Measurements from ENCODE around the gene PLXNA4.
A peak's percentile ranks its signal among the peaks of the same experiment; 100 is the strongest.

Gene PLXNA4

GRCh38 chr7:132349075-132349474 lies 227.2 kb downstream of the PLXNA4 start:
- DNase-seq: no peak

- no peak for DNase-seq
Measured at GRCh38 chr7:132348341-132348740, 227.9 kb downstream of the PLXNA4 start.

DNA sequence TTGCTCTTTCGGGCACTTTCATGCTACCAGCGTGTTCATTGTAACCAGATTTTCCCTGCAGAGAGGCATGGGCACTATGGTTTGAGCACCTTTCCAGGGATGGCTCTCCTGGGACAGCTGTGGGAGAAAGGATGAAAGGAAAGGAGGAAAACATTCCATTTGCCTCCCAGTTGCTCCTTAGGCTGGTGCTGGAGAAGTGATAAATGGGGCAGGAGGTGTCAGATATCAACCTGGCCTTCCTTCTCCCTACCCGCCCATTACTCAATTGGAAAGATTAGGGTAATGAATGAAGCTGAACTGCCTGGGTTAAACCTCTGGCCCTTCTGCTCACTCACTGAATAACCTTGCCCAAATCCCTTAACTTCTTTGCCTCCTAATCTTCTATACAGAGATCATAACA lies 228.4 kb downstream of the PLXNA4 start:
- no peak for DNase-seq

- DNase-seq: no peak
Measured at GRCh38 chr7:132347123-132347522, 229.1 kb downstream of the PLXNA4 start.

DNA sequence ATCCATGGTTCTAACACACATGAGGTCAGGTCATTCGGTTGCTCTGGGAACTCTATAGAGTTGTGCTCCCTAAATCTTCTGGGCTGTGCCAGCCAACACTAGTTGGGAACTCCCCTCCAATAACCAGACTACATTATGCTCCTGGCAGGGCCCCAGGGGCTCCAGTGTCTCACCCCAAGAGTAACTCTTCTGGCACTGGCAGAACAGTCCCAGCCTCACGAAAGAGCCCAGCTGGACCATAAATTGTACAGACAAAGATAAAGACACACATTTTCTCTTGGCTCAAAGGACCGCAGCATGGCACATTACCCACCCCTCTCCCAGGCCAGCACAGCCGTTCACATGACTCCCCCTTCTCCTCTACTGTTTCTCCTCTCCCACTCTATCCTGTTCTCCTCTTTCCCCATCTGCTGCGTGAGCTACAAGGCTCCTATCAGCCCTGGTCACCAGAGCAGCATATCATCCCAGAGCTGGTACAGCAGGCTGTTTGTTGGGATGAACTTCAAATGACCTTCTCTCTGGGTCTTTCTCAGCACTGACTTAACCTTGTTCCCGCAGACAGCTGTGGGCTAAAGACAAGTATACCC lies 230.6 kb downstream of the PLXNA4 start:
- no peak for DNase-seq

DNA sequence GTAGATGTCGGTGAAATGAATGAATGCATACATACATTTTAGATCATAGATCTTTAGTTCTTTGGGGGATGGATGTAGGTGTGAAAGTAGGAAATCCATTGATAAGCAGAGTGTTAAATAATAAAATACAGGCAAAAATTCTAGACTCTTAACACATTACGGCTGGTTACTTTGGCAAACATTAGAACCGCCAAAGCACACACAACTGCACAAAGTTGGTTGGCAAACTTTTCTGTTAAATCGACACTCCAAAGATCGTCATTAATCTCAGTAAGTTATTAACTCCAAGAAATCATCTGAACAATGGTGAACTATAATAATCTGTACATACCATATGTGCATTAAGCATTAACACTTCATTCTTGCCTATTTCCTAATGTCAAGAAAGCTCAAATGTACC lies 231.2 kb downstream of the PLXNA4 start:
- no peak for DNase-seq

DNA sequence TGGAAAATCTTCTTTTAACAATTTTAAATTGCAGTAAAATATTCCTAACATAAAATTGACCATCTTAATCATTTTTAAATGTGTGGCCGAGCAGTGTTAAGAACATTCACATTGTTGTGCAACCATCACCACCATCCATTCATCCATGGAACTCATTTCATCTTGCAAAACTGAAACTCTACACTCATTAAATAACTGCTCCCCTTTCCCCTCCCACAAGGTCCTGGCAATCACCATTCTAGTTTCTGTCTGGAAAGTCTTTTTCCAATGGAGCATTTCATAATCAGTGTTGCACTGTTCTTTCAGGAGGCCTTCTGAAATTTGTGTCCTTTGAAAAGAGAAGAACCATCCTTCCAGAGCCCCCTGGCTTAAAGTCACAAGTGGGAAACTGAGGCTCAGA lies 233.1 kb downstream of the PLXNA4 start:
- no peak for DNase-seq

DNA sequence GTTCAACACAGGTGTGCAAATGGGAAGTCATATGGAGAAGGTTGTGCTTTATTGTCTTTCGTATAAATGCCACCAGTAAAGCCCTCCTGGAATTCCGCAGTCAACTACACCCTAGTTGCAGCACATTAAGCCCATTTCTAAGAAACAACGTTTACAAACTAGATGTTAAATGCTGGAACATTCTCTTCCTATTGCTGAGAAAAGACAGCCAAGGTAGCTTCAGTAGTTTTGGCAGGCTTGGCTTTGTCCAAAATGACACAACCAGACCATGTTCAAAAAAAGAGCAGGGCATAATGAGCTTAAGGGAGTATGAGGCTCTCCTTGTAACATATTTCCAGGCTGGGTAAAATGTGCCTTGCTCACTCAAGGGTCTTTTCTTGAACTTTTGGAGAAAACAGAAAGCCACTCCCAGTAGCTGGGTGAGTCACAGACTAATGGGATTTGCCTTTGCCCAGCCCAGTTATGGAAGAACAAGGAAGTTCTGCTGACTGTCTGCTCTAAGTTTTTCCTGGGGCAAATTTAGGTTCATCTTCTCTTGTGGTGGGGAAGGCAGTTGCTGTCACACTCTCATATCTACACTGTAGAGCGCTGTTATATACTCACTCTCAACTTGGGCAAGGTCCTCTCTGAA lies 238.7 kb downstream of the PLXNA4 start:
- DNase-seq: no peak

DNA sequence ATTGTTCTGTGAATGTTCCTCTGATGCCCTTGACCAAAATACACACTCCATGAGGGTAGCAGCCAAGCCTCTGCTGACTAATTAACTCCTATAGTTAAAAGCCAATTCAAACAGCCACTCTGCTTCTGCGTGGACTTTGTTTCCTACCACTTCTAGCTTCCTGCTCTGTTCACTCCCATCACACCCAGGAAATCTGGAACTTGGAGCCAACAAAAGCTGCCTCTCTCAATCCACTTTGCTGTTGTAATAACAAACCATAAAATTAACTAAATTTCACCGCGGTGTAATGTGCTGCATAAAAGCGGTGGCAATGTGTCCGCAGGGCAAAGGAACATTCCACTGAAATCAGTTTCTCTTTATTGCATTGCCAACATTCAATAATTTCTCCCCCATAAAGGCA lies 239.5 kb downstream of the PLXNA4 start:
- DNase-seq: no peak

GRCh38 chr7:132333301-132333700 lies 243.0 kb downstream of the PLXNA4 start:
- DNase-seq: no peak

GRCh38 chr7:132328760-132329159 lies 247.5 kb downstream of the PLXNA4 start:
- DNase-seq: peak; percentile 29

DNA sequence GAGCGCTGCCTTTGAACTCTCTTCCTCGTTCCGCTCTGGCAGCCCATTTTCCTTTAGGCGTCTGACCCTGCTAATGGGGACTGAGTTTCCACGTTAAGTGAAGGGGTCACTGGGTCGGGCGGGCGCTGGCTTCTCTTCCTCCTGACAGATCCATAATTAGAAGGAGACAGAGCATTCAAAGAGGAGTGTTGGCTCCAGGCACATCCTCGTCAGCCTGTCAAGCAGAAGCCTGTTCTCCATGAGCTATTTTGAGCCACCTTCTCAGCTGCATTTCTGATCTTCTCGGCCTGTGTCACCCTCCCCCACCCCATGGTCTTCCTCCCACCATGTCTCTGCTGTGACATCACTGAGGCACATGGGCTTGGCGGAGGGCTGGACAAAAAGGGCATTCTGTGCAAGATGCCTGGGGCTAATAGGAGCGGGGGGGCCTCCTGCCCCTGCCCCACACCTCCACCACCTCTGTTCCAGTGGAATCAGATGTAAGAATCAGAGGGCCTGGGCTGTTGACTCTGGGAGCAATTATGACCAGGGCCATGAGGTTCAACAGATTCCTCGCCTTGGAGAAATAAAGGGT lies 248.1 kb downstream of the PLXNA4 start:
- DNase-seq: no peak

DNA sequence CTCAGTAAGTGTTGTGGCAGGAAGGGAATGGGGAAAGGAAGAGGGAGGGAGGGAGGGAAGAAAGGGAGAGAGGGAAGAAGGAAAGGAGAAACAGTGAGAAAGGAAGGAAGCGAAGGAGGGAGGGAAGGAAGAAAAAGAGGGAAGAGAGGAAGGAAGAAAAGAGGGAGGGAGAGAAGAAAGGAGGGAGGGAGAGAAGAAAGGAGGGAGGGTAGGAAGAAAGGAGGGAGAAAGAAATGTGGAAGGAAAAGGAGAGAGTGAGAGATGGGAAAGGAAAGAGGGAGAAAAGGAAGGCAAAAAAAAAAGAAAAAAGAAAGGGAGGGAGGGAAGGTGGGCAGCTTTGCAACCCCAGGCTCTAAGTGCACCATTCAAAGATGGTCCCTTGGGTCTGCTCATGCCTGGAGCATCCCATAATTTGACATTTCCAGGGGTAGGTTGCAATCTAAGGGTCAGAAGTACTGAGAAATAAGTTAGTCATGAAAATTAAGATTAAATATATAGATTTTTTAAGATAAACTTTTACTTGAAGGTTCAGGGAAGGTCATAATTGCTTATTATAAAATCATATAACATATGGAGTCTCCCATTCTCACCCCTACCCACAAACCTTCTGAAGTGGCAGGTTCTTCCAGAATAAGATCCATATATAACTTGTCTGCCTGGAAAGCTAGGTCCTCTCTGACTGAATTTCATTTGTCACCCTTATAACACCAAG lies 249.2 kb downstream of the PLXNA4 start:
- DNase-seq: no peak

DNA sequence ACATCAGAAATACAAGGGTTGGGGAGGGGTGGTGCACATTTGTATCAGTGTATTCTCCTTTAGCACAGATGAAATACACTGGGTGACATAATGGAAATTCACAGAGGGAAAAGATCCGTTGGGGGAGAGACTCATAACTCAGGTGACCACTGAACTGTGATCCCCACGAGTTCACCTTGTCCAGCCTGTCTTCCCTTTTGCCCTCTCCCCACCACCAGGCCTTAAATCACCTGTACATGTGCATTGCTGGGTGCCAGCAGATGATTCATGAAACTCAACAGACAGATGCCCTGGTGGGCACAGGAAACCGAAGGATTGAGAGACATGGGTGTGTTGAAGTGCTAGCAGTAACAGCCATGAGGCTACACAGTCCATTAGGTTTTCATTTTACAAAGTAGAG lies 253.3 kb downstream of the PLXNA4 start:
- no peak for DNase-seq

DNA sequence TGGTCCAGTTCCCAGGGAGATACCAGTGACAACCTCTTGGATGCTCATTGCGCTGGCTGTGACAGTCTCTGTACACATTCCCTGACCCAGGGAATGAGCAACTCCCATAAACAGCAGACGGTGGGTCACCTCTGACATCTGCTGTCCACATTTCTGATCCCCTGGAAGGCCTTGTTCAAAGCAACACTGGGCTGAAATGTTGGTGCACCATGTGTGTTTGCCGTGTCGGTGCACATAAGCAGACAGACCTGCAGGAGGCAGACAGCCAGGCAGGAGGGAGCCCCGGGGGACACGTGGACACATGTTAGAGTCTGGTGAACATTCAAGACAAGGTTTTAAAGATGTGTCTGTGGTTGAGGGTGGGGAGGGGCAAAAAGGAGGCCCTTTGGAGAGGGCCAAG lies 254.9 kb downstream of the PLXNA4 start:
- DNase-seq: no peak

GRCh38 chr7:132319481-132319880 lies 256.8 kb downstream of the PLXNA4 start:
- no peak for DNase-seq

GRCh38 chr7:132318352-132319318 lies 257.6 kb downstream of the PLXNA4 start:
- DNase-seq: peak; percentile 83

DNA sequence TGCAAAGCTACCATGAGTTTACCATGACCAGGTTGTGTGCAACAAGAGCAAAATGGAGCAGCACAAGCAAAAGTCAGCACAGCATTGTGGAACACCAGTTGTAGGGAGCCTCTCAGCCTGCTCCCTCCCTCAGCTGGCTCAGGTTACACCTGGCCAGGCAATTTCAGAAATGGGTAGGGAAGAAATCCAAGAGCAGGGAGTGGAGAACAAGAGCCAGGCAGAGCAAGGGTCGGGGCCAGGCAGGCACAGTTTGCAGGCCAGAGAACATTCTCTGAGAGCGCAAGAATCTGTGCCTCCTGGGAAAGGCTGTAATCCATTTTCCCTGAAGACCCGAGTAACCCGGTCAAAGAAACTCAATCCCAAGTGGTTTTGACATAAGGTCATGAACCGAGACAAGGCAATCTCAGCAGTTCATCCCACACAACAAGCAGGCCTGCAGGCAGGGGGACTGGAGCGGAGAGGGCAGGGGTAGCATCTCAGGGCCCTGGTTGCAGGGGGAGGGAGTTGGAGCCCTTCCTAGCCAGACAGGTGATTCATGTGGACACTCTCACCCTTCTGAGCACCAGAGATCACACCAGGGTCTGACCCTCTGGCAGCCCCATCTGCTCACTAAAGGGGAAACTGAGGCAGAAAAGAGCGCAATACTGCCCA lies 258.4 kb downstream of the PLXNA4 start:
- no peak for DNase-seq

DNA sequence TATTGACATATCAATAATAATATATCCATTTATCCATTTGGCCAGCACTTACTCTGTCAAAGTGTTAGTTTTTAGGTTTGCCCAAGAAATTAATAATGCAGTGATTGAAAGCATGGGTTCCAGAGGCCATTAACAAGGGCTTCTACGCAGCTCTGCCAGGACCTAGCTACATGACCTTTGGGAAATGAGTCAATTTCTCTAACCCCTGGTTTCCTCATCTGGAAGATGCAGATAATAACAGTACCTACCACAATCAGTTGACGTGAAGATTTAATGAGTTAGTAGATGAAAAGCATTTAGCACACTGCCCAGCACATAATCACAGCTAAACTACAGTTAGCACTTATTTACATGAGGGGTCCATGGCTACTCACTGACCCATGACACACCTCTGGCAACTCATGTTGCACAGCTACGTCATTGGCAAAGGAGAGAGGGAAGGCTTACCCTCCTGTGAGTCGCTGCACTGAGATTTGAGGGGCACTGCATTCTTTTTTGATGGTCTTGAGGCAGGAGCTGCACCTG lies 263.7 kb downstream of the PLXNA4 start:
- DNase-seq: no peak

GRCh38 chr7:132311733-132312132 lies 264.5 kb downstream of the PLXNA4 start:
- no peak for DNase-seq

DNA sequence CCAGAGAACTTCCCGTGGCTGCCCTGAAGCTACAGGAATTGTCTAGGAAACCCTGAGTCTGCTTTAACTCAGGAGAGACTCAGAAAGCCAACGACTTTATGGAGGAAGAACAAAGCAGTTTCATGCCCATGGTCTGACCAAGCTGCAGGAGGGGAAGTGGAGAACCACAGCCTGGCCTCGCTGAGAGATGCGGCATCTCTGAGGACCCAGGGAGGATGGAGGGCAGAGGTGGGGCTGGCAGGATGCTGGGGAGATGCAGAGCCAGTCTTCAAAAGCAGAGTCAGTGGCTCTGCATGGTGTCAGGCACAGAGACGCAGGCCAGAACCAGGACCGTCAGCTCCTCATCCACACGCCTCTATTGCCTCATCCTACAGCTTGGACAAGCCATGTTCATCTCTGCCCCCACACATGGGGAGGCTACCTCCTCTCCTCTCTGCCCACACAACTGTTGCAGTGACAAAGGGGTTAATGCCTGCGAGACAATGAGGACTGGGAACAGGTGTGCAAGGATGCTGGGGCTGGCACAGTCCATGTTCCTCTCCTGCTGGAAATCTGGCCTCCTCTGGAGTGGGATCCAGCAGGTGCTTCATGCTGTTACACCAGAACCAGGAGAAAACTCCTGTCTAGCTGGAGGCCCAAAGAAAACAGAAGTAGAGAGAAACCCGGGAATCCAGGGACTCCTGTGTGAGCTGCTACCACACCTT lies 267.0 kb downstream of the PLXNA4 start:
- no peak for DNase-seq

Measured in NCI-H345 (cell line).